Cardiac fibroblast (primary cell): ENCODE measurements around the gene DGKG.

Experiments used
- DNase-seq, 2 donors: peaks; one replicate each; pipeline versions ENCODE4 v3.0.0 to v3.0.0-alpha.2; 2010; ENCODE audit warnings: low read depth in 2 of 2
- H3K4me3 ChIP-seq, 2 donors: replicated peaks in 1 of 2; 1 replicate in 1 of 2; 2 replicates in 1 of 2; pipeline ENCODE4 v1.5.1; 2011; ENCODE audit warnings: low read depth in 2 of 2, low read length in 2 of 2, mild to moderate bottlenecking in 2 of 2, moderate library complexity in 1 of 2
- TF ChIP-seq, protein P1 (sequence below): IDR thresholded peaks from one replicate; pipeline ENCODE4 v1.5.1; 2011; ENCODE audit warnings: low read depth, mild to moderate bottlenecking, low read length, inconsistent platforms

DGKG gene

DNA sequence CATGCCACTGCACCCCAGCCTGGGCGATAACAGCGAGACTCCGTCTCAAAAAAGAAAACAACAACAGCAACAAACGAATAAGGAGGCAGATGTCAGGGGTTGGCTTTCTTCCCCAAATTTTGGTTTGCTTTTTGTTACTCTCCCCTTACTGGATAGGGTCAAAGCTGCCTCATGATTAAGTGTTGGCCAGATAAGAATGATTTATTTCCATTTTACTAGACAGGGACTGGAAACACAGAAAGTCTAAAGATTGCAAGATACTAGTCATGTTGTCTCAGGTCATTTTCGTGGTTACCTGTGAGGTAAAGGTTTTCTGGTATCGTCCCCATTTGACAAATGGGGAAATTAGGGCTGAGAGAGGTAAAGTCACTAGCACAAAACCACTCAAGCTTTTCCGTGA lies 234.6 kb downstream of the DGKG start:
- no peak overlapping the region for H3K4me3 ChIP-seq
- DNase-seq, result no peak
- TF ChIP-seq, protein P1, sequence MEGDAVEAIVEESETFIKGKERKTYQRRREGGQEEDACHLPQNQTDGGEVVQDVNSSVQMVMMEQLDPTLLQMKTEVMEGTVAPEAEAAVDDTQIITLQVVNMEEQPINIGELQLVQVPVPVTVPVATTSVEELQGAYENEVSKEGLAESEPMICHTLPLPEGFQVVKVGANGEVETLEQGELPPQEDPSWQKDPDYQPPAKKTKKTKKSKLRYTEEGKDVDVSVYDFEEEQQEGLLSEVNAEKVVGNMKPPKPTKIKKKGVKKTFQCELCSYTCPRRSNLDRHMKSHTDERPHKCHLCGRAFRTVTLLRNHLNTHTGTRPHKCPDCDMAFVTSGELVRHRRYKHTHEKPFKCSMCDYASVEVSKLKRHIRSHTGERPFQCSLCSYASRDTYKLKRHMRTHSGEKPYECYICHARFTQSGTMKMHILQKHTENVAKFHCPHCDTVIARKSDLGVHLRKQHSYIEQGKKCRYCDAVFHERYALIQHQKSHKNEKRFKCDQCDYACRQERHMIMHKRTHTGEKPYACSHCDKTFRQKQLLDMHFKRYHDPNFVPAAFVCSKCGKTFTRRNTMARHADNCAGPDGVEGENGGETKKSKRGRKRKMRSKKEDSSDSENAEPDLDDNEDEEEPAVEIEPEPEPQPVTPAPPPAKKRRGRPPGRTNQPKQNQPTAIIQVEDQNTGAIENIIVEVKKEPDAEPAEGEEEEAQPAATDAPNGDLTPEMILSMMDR, result no peak

DNA sequence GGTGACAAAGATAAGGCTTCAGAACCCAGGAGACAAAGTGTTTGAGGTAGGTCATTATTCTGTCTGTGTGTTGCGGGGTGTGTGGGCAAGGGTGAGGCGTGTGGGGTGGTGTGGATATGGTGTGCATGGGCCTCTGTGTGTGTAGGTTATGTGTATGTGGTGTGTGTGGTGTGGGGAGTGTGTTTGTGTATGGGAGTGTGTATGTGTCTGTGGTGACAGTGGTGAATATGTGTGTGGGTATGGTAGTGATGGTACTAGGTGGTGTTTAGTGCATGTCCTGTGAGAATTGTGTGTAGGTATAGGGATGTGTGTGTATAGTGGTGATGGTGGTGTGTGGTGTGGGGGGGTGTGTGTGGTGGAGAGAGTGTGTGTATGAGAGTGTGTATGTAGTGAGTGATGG lies 236.9 kb downstream of the DGKG start:
- TF ChIP-seq, protein P1, result no peak
- DNase-seq, result no peak
- H3K4me3 ChIP-seq, result no peak overlapping the region

- DNase-seq, result no peak
- TF ChIP-seq, protein P1, result no peak
- no peak overlapping the region for H3K4me3 ChIP-seq
Measured at GRCh38 chr3:186124592-186124991, 237.4 kb downstream of the DGKG start.

- TF ChIP-seq, protein P1, result no peak
- no peak for DNase-seq
- H3K4me3 ChIP-seq, result no peak overlapping the region
Measured at GRCh38 chr3:186123012-186123411, 239.0 kb downstream of the DGKG start.

DNA sequence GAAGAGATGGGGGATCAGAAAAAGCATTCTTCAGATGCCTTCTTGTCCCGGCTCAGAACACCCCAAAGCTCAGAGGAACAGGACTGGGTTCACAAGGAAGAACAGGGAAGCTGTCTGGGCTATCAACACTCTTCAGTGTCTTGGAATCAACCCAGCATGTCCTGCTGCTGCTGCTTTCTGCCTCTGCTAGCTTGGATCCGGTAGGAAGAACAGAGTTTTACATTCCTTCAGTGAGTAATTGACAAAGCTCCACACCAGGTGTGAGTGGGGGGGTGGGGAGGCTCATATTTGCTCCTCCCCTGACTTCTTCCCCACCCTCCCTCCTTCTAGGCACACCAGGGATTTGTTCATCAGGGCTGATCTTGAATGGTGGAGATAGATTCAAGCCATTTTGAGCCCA lies 240.1 kb downstream of the DGKG start:
- DNase-seq, result no peak
- no peak overlapping the region for H3K4me3 ChIP-seq
- TF ChIP-seq, protein P1, result no peak

DNA sequence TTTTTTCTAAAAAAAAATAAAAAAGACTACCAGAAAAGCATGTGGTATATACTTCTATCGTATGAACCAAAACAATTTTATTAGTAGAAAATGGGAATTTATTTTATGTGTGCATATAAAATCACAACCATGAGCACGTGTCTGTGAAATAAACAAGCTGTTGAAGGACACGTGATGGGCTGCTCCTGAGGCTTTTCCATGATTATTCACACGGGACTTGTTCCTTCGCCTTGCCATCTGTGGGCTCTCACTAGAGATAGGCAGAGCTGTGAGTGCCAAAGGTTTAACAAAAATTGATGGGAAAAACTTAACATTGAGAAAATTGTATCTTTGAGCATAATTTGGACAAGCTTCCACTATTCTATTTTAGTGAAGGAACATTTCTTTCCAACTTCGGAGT lies 240.8 kb downstream of the DGKG start:
- H3K4me3 ChIP-seq, result no peak overlapping the region
- no peak for DNase-seq
- TF ChIP-seq, protein P1, result no peak

GRCh38 chr3:186119499-186119898 lies 242.5 kb downstream of the DGKG start:
- TF ChIP-seq, protein P1, result no peak
- no peak for DNase-seq
- H3K4me3 ChIP-seq, result no peak overlapping the region
